SJSA1 (cell line): ENCODE data around the gene GOLGA8N. TPM values are rescaled to one million over a fixed set of nuclear protein-coding genes. Genes with fewer than 3 reads are reported as not detected.

ENCODE experiments used
- total RNA-seq: library from RNA; depleted of rRNA; stranded (reverse); fragments of >200 nt; shearing (Covaris generic); gene quantifications from 2 replicates; pipeline ENCODE4 v1.2.3, GENCODE V29; 2014; rRNA removed

Gene GOLGA8N
- total RNA-seq, 1 experiment from 2014 or later = 2.5 TPM

Other genes starting within 250 kb of the GOLGA8N start
- gene GOLGA8K, start 190.2 kb upstream of the GOLGA8N start, total RNA-seq = not detected in 2 replicates
- not detected in 2 replicates for gene GOLGA8O, start 137.8 kb upstream of the GOLGA8N start, total RNA-seq
- 68.8 and 97.8 TPM in 2 replicates for gene ARHGAP11A, start 22.0 kb downstream of the GOLGA8N start, total RNA-seq
- 0.87 TPM in 1 of 2 replicates, not detected in the other for gene SCG5, start 48.3 kb downstream of the GOLGA8N start, total RNA-seq
- gene GREM1, start 124.5 kb downstream of the GOLGA8N start, total RNA-seq = 8.7 and 12.8 TPM in 2 replicates